ENCODE results near the gene COL23A1. TPM values are rescaled to one million over a fixed set of nuclear protein-coding genes. Genes with fewer than 3 reads are reported as not detected.

Gene COL23A1
- total RNA-seq, 2 experiments from 2014 or later = 0.11 TPM; not detected in 1

DNA sequence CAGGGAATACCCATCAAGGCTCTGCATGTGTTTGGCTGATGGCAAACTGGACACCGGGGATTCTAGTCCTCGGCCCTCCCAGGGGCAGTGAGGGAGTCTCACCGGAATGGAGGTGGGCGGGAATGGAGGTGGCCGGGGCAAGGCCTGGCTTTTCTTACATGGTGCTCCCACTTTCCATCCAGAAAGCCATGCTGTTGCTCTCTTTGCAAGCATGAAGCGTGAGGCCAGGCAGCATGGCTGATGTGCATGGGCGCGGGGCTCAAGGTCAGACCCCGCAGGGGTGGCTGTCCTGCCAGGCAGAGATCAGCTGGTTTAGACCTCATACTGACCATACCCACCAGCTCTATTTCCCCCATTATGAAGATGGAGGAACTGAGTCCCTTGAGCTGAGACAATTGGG, 249.6 kb downstream of the COL23A1 start:
- intact Hi-C loops (cut with micrococcal nuclease) = no loop called here
- no peak overlapping the region for H3K27ac Mint-ChIP-seq
- no peak for ATAC-seq
- no peaks in the 10 kb centered on the region for H3K9me3 Mint-ChIP-seq
- no peaks in the 10 kb centered on the region for H3K36me3 Mint-ChIP-seq (ENCODE audit: low read depth)
- POLR2A ChIA-PET = interaction anchor here (0.6 kb wide), 1 partner anchor 897 kb away, joined by 3 read pairs; no protein-coding TSS in a partner anchor
- no peaks in the 10 kb centered on the region for H3K27me3 Mint-ChIP-seq
- no peak for DNase-seq
- CTCF ChIA-PET = no interaction called here
- no peak overlapping the region for H3K4me3 Mint-ChIP-seq
- TF ChIP-seq, protein P1, sequence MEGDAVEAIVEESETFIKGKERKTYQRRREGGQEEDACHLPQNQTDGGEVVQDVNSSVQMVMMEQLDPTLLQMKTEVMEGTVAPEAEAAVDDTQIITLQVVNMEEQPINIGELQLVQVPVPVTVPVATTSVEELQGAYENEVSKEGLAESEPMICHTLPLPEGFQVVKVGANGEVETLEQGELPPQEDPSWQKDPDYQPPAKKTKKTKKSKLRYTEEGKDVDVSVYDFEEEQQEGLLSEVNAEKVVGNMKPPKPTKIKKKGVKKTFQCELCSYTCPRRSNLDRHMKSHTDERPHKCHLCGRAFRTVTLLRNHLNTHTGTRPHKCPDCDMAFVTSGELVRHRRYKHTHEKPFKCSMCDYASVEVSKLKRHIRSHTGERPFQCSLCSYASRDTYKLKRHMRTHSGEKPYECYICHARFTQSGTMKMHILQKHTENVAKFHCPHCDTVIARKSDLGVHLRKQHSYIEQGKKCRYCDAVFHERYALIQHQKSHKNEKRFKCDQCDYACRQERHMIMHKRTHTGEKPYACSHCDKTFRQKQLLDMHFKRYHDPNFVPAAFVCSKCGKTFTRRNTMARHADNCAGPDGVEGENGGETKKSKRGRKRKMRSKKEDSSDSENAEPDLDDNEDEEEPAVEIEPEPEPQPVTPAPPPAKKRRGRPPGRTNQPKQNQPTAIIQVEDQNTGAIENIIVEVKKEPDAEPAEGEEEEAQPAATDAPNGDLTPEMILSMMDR (IDR thresholded peaks at IDR 0.05) = no peak
- H3K4me1 Mint-ChIP-seq (ENCODE audit: low read depth) = no peaks in the 10 kb centered on the region

DNA sequence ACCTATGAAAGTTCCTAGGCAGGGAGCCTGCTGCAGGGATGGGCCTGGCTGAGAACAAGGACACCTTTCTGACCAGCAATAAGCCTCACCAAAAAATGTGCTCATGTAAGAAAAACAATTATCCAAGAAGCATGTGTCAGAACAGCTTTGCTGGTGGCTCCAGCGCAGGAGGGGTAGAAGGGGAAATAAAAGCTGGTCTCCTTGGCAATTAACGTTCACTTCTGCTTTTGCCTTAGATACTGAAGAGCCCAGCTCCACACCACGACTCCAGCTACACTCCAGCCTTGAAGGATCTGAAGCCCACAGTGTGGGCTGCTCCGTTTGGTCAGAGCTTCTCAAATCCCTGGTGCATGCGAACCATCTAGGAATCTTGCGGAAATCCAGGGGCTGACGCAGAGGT, 250.0 kb downstream of the COL23A1 start:
- no peaks in the 10 kb centered on the region for H3K9me3 Mint-ChIP-seq
- DNase-seq (no peak), ATAC-seq (no peak)
- no peak overlapping the region for H3K4me3 Mint-ChIP-seq
- no peak overlapping the region for H3K27ac Mint-ChIP-seq
- no peaks in the 10 kb centered on the region for H3K36me3 Mint-ChIP-seq (ENCODE audit: low read depth)
- intact Hi-C loops (cut with micrococcal nuclease) = no loop called here
- TF ChIP-seq, protein P1 (IDR thresholded peaks at IDR 0.05) = no peak
- ChIA-PET CTCF (interaction anchor here (0.9 kb wide), 1 partner anchor 56 kb away, joined by 4 read pairs; no protein-coding TSS in a partner anchor), POLR2A (no interaction called here)
- H3K27me3 Mint-ChIP-seq = no peaks in the 10 kb centered on the region
- H3K4me1 Mint-ChIP-seq (ENCODE audit: low read depth) = no peaks in the 10 kb centered on the region

DNA sequence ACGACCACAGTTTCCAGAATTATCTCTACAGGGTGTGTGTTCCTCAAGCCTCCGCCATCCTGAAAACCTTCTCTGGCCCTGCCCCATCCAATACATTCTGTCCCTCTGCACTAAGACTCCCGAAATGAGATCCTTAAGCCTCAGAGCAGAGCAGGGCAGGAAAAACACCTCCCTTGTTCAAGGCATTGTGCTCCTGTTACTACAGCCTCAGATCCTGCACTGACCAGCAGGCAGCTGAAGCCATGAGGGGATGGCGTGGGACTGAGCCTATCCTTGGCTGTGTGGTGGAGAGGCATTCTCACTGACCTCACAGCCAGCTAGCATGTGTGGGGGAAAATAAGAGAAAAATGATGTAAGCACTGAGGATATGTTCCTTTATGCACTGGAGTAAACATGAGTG, 250.9 kb downstream of the COL23A1 start:
- Mint-ChIP-seq H3K36me3 (ENCODE audit: low read depth) (no peaks in the 10 kb centered on the region), H3K9me3 (no peaks in the 10 kb centered on the region), H3K27ac (no peak overlapping the region), H3K4me1 (ENCODE audit: low read depth) (no peaks in the 10 kb centered on the region), H3K4me3 (no peak overlapping the region), H3K27me3 (no peaks in the 10 kb centered on the region)
- no peak for DNase-seq
- ChIA-PET CTCF (no interaction called here), POLR2A (no interaction called here)
- ATAC-seq = no peak
- intact Hi-C loops (cut with micrococcal nuclease) = no loop called here
- TF ChIP-seq, protein P1 (IDR thresholded peaks at IDR 0.05) = no peak

DNA sequence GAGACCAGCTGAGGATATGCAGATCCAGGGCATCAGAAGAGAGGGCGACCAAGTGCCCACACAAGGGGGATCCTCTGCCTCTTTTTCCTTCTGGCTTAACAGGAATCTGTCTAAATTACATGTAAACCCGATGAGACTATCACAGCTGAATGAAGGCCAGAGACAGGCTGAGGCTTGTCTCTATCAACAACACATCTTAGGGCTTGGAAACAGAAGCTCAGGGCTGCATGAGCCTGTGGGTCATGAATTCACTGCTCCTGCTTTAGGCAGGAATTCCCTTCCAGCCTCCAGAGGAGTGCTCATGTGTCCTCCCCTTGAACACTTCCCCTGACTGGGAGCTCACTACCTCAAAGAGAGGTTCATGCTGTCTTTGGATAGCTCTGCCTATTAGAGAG, 251.4 kb downstream of the COL23A1 start:
- no peaks in the 10 kb centered on the region for H3K9me3 Mint-ChIP-seq
- H3K4me3 Mint-ChIP-seq = no peak overlapping the region
- intact Hi-C loops (cut with micrococcal nuclease) = no loop called here
- ChIA-PET POLR2A (interaction anchor here (0.5 kb wide), 1 partner anchor 67 kb away, joined by 3 read pairs; no protein-coding TSS in a partner anchor), CTCF (no interaction called here)
- ATAC-seq = no peak
- H3K4me1 Mint-ChIP-seq (ENCODE audit: low read depth) = no peaks in the 10 kb centered on the region
- TF ChIP-seq, protein P1 (IDR thresholded peaks at IDR 0.05) = no peak
- no peaks in the 10 kb centered on the region for H3K36me3 Mint-ChIP-seq (ENCODE audit: low read depth)
- no peak for DNase-seq
- H3K27ac Mint-ChIP-seq = no peak overlapping the region
- no peaks in the 10 kb centered on the region for H3K27me3 Mint-ChIP-seq

DNA sequence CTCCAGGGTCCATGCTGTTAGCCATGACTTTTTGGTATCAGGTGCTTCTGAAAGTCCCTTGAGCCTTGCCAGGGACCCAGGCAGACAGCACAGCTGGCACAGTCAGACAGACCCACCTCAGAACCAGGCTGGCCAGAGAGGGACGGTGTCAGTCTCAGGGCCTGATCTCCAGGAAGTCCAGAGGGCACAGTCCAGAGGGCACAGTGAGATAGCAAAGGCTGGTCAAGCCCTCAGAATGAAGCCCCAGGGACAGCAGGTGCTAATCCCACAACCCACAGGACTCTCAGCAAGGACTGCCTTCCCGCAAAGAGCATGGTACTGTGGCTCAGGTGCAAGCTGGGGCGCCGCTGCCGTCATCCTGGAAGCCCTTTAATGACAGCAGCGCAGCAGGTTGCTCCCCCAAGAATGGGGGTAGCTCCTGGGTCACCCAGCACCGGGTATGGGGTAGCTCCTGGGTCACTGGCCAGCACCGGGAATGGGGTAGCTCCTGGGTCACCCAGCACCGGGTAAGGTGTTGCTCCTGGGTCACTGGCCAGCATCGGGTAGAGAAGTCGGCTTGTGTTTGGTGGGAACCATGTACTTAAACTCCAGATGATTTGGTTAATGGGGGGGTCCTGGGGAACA, 252.0 kb downstream of the COL23A1 start:
- TF ChIP-seq, protein P1 (IDR thresholded peaks at IDR 0.05) = no peak
- Mint-ChIP-seq H3K36me3 (ENCODE audit: low read depth) (no peaks in the 10 kb centered on the region), H3K27me3 (no peaks in the 10 kb centered on the region), H3K27ac (no peak overlapping the region), H3K9me3 (no peaks in the 10 kb centered on the region), H3K4me3 (no peak overlapping the region), H3K4me1 (ENCODE audit: low read depth) (no peaks in the 10 kb centered on the region)
- no peak for DNase-seq
- CTCF ChIA-PET = no interaction called here
- intact Hi-C loops (cut with micrococcal nuclease) = no loop called here
- ATAC-seq = no peak
- POLR2A ChIA-PET = interaction anchor here (0.5 kb wide), 1 partner anchor 66 kb away, joined by 3 read pairs; no protein-coding TSS in a partner anchor
